ENCODE results near the gene ERP44. TPM values are rescaled to one million over a fixed set of nuclear protein-coding genes. Genes with fewer than 3 reads are reported as not detected.
"Not testable (repeated sequence)": the region's sequence is repeated elsewhere in the genome, so short reads cannot be mapped to it uniquely, and the experiment has no call there.

ERP44 gene
- total RNA-seq, 1 experiment from 2014 or later: 9.4 TPM

DNA sequence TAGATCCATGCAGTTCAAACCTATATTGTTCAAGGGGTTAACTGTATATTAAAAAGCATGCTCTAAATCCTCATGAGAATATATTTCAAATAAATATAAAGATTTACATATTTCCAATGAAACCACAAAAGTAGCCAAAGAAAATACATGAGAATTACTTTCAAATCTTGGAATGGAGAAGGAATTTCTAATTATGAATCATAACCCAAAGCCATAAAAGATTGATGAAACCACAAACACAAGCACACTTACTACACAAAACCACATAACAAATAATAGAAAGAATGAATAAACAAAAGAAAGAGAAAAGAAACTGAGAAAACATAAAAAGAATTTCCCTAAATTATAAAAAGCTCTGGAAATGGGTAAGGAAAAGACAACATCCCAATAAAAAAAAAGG is 16.0 kb downstream of the ERP44 start:
- intact Hi-C loops (cut with micrococcal nuclease): no loop called here
- Histone ChIP-seq H4K20me1 (ENCODE audit: insufficient read depth) (peaks cover 12% of the 10 kb centered on the region; the same call in 1 of the 2 replicates), H3K4me3 (replicated peaks in 1 of 2; ENCODE audit: low read depth in 1 of 2, low read length in 2 of 2) (no peak overlapping the region), H3K36me3 (ENCODE audit: control insufficient read depth in 1 of 2, insufficient read depth in 2 of 2, low read length in 2 of 2) (no peaks in the 10 kb centered on the region), H3K9ac (ENCODE audit: low read length) (no peak overlapping the region), H3K27ac (ENCODE audit: low read depth, low read length) (no peak overlapping the region), H3K9me3 (ENCODE audit: control insufficient read depth in 1 of 2, insufficient read depth in 1 of 2, low read depth in 1 of 2, low read length in 2 of 2) (no peaks in the 10 kb centered on the region), H2AFZ (ENCODE audit: low read depth, low read length, poor library complexity, severe bottlenecking) (no peak overlapping the region), H3K4me1 (ENCODE audit: control insufficient read depth in 1 of 2, insufficient read depth in 2 of 2, low read length in 2 of 2) (no peaks in the 10 kb centered on the region), H3K79me2 (ENCODE audit: insufficient read depth, low read length) (peaks cover 70% of the 10 kb centered on the region), H3K4me2 (ENCODE audit: low read length) (no peak overlapping the region), H3K27me3 (ENCODE audit: insufficient read depth, low read length) (no peaks in the 10 kb centered on the region), H3K9me2 (ENCODE audit: insufficient read depth) (no peaks in the 10 kb centered on the region)
- TF ChIP-seq SP1 (IDR thresholded peaks at IDR 0.05; ENCODE audit: low read depth) (no peak), MAX (IDR thresholded peaks at IDR 0.05) (no peak), SIN3A (IDR thresholded peaks at IDR 0.05; ENCODE audit: low read depth) (no peak), ELF1 (IDR thresholded peaks at IDR 0.05; ENCODE audit: borderline replicate concordance, low read depth) (no peak), POLR2AphosphoS5 (IDR thresholded peaks at IDR 0.05; ENCODE audit: low read depth, low read length) (no peak), EZH2 (IDR thresholded peaks at IDR 0.05) (no peak), ZFX (IDR thresholded peaks at IDR 0.05) (no peak), CTCF (IDR thresholded peaks at IDR 0.05 in 2 of 3, conservative IDR thresholded peaks at IDR 0.05 in 1 of 3; ENCODE audit: borderline replicate concordance in 1 of 3, insufficient read depth in 1 of 3, low read depth in 2 of 3, low read length in 2 of 3) (no peak), ZNF274 (IDR thresholded peaks at IDR 0.05; ENCODE audit: low read depth, low read length) (no peak), CBX3 (IDR thresholded peaks at IDR 0.05; ENCODE audit: low read depth) (no peak), SRF (IDR thresholded peaks at IDR 0.05; ENCODE audit: low read depth) (no peak), POLR2A (IDR thresholded peaks at IDR 0.05; ENCODE audit: borderline replicate concordance, extremely low read depth, insufficient read depth, insufficient read length) (no peak), TCF7L2 (IDR thresholded peaks at IDR 0.05; ENCODE audit: borderline replicate concordance, extremely low read depth, insufficient read depth, insufficient read length) (no peak)
- TF ChIP-seq, protein P1, sequence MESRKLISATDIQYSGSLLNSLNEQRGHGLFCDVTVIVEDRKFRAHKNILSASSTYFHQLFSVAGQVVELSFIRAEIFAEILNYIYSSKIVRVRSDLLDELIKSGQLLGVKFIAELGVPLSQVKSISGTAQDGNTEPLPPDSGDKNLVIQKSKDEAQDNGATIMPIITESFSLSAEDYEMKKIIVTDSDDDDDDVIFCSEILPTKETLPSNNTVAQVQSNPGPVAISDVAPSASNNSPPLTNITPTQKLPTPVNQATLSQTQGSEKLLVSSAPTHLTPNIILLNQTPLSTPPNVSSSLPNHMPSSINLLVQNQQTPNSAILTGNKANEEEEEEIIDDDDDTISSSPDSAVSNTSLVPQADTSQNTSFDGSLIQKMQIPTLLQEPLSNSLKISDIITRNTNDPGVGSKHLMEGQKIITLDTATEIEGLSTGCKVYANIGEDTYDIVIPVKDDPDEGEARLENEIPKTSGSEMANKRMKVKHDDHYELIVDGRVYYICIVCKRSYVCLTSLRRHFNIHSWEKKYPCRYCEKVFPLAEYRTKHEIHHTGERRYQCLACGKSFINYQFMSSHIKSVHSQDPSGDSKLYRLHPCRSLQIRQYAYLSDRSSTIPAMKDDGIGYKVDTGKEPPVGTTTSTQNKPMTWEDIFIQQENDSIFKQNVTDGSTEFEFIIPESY (IDR thresholded peaks at IDR 0.05; ENCODE audit: extremely low read depth, insufficient replicate concordance, low read length): no peak
- DNase-seq (ENCODE audit: low read depth, low spot score): no peak
- ChIA-PET CTCF (no interaction called here), POLR2A (no interaction called here), RAD21 (ENCODE audit: low non-redundant PET in 1 of 2, low total read pairs in 2 of 2, uncharacterized antibody in 2 of 2, unreplicated experiment in 2 of 2) (no interaction called here)
- no TSS peak for BruUV-seq (replicated peaks)
- ATAC-seq: no peak

DNA sequence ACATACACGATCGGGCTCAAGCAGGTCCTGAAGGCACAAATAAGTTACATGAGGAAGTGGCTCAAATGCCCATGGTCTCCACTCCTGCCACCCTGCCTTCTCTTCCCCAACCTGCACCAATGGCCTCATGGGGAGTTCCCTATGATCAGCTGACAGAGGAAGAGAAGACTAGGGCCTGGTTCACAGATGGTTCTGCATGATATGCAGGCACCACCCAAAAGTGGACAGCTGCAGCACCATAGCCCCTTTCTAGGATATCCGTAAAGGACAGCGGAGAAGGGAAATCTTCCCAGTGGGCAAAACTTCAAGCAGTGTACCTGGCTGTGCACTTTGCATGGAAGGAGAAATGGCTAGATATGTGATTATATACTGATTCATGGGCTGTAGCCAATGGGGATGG is 22.5 kb downstream of the ERP44 start:
- POLR2A ChIA-PET; CTCF ChIA-PET; BruUV-seq (replicated peaks); H3K27me3 ChIP-seq (ENCODE audit: insufficient read depth, low read length); H3K27ac ChIP-seq (ENCODE audit: low read depth, low read length); H3K4me3 ChIP-seq (replicated peaks in 1 of 2; ENCODE audit: low read depth in 1 of 2, low read length in 2 of 2); intact Hi-C loops (cut with micrococcal nuclease); DNase-seq (ENCODE audit: low read depth, low spot score); RAD21 ChIA-PET (ENCODE audit: low non-redundant PET in 1 of 2, low total read pairs in 2 of 2, uncharacterized antibody in 2 of 2, unreplicated experiment in 2 of 2); H3K4me1 ChIP-seq (ENCODE audit: control insufficient read depth in 1 of 2, insufficient read depth in 2 of 2, low read length in 2 of 2); H3K9ac ChIP-seq (ENCODE audit: low read length); ATAC-seq; H2AFZ ChIP-seq (ENCODE audit: low read depth, low read length, poor library complexity, severe bottlenecking); H3K4me2 ChIP-seq (ENCODE audit: low read length); H3K9me3 ChIP-seq (ENCODE audit: control insufficient read depth in 1 of 2, insufficient read depth in 1 of 2, low read depth in 1 of 2, low read length in 2 of 2); H3K36me3 ChIP-seq (ENCODE audit: control insufficient read depth in 1 of 2, insufficient read depth in 2 of 2, low read length in 2 of 2); H3K9me2 ChIP-seq (ENCODE audit: insufficient read depth); H4K20me1 ChIP-seq (ENCODE audit: insufficient read depth): not testable (repeated sequence)
- H3K79me2 ChIP-seq (ENCODE audit: insufficient read depth, low read length): peaks cover 21% of the 10 kb centered on the region; the same call in 1 of the 2 replicates

Measured in HCT116 (cell line).